ENCODE data around the gene NKD1.

DNA sequence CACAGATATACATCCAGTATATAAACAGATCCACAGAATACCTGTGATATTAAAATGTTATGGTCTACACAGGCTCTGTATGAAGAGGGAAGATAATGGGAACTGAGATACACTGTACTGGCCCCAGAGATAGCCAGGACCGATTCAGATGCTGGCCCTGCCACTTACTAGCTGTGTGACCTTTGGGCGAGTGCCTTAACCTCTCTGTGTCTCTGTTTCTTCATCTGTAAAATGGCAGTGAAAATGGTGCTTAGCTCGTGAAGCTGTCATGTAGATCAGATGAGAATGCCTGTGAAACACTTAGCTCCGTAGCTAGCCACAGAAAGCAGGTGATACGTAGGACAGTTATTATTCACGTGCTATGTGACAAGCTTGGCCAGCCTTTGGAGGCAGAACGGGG is 22.2 kb downstream of the NKD1 start:
- TF ChIP-seq, protein P1, sequence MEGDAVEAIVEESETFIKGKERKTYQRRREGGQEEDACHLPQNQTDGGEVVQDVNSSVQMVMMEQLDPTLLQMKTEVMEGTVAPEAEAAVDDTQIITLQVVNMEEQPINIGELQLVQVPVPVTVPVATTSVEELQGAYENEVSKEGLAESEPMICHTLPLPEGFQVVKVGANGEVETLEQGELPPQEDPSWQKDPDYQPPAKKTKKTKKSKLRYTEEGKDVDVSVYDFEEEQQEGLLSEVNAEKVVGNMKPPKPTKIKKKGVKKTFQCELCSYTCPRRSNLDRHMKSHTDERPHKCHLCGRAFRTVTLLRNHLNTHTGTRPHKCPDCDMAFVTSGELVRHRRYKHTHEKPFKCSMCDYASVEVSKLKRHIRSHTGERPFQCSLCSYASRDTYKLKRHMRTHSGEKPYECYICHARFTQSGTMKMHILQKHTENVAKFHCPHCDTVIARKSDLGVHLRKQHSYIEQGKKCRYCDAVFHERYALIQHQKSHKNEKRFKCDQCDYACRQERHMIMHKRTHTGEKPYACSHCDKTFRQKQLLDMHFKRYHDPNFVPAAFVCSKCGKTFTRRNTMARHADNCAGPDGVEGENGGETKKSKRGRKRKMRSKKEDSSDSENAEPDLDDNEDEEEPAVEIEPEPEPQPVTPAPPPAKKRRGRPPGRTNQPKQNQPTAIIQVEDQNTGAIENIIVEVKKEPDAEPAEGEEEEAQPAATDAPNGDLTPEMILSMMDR (conservative IDR thresholded peaks at IDR 0.05; ENCODE audit: low read length) = no peak
- TF ChIP-seq EZH2phosphoT487 (IDR thresholded peaks at IDR 0.05; ENCODE audit: borderline replicate concordance, low read depth, low read length) = no peak
